Progenitor cell of endocrine pancreas (in vitro differentiated cells): ENCODE data around the gene ATP10D. TPM values are rescaled to one million over a fixed set of nuclear protein-coding genes. Genes with fewer than 3 reads are reported as not detected.

ENCODE experiments used
- DNase-seq: peaks from one replicate; pipeline ENCODE4 v3.0.0; 2021; ENCODE audit warnings: low spot score; ENCODE audit not compliant: unreplicated experiment
- H3K27ac Mint-ChIP-seq: 2 replicates; pipeline ENCODE4 v1.8.0; 2021; ENCODE audit warnings: mild to moderate bottlenecking, moderate library complexity, mixed read lengths
- H3K27me3 Mint-ChIP-seq: 2 replicates; pipeline ENCODE4 v1.8.0; 2021; ENCODE audit warnings: mixed read lengths
- H3K36me3 Mint-ChIP-seq: 2 replicates; pipeline ENCODE4 v1.8.0; 2022; ENCODE audit warnings: mixed read lengths; ENCODE audit not compliant: insufficient read depth
- H3K4me1 Mint-ChIP-seq: 2 replicates; pipeline ENCODE4 v1.8.0; 2021; ENCODE audit warnings: low read depth, mixed read lengths
- H3K4me3 Mint-ChIP-seq: 2 replicates; pipeline ENCODE4 v1.8.0; 2021; ENCODE audit warnings: low read depth, mild to moderate bottlenecking, moderate library complexity, mixed read lengths
- H3K9me3 Mint-ChIP-seq: 2 replicates; pipeline ENCODE4 v1.8.0; 2021; ENCODE audit warnings: low read depth, mixed read lengths
- CTCF ChIP-seq: fragments of 200-600 bp; sonication (generic); IDR thresholded peaks from one replicate; pipeline ENCODE4 v1.5.0; 2021; ENCODE audit warnings: antibody characterized with exemption, mild to moderate bottlenecking; ENCODE audit not compliant: unreplicated experiment
- total RNA-seq: library from RNA; stranded (reverse); gene quantifications from 2 replicates; pipeline ENCODE4 v1.2.1, GENCODE V29; 2021

ATP10D gene
- total RNA-seq, 1 donor from 2014 or later: 35.2 TPM

DNA sequence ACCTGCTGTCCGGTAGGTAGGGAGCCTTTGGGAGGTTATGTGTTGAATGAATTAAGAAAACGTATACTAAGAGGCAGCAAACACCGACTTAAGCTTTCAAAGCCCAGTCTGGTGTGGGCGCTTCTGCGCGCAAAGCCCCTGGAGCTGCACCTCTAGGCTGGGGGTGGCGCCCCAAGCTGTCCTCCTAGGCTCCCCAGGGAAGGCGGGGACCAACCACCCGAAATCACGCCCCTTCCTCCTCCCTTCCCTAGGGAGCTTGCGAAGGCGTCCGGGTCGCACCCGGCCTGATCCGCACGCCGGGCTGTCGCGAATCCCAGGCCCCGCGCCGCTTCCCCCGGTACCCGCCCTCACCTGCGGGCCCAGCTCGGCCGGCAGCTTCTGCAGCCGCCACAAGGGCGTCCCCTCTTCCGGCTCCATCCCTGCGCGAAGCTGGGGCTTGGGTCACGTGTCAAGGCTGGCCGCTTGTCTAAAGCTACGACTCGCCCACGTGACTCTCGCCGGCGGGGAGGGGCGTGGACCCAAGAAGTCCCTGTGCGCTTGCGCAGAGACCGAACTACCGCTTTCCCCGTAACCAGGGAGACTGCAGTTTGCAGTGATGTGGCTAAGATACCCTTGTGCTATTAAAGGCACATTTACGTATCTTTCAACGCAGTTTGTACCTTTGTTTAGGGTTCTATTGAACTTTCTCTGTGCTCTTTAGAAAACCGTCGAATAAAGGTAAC lies 21.7 kb upstream of the ATP10D start, which contains the start of gene COMMD8:
Gene COMMD8 (minus strand): TSS at position 468 of the 722 bp plus-strand sequence. CDS start 51 bp downstream, at position 417.
- TF ChIP-seq CTCF: peak; percentile 59
- no peaks in the 10 kb centered on the region for H3K27me3 Mint-ChIP-seq
- peak within 1 kb of the TSS; percentile 88 for H3K4me3 Mint-ChIP-seq
- H3K4me1 Mint-ChIP-seq: peaks cover 39% of the 10 kb centered on the region
- no peaks in the 10 kb centered on the region for H3K9me3 Mint-ChIP-seq
- peak; percentile 95 for DNase-seq
- peaks cover 12% of the 10 kb centered on the region for H3K36me3 Mint-ChIP-seq
- peak within 1 kb of the TSS; percentile 90 for H3K27ac Mint-ChIP-seq

- H3K4me1 Mint-ChIP-seq: peaks cover 43% of the 10 kb centered on the region
- H3K36me3 Mint-ChIP-seq: no peaks in the 10 kb centered on the region
- no peak overlapping the region for H3K4me3 Mint-ChIP-seq
- no peaks in the 10 kb centered on the region for H3K27me3 Mint-ChIP-seq
- H3K9me3 Mint-ChIP-seq: no peaks in the 10 kb centered on the region
- no peak overlapping the region for H3K27ac Mint-ChIP-seq
- DNase-seq: no peak
- no peak for TF ChIP-seq CTCF
Measured at GRCh38 chr4:47465004-47465403, 20.1 kb upstream of the ATP10D start.

GRCh38 chr4:47466056-47466785 lies 18.9 kb upstream of the ATP10D start:
- no peak for DNase-seq
- Mint-ChIP-seq H3K4me1 (peaks cover 46% of the 10 kb centered on the region), H3K27me3 (no peaks in the 10 kb centered on the region), H3K36me3 (no peaks in the 10 kb centered on the region), H3K9me3 (no peaks in the 10 kb centered on the region), H3K4me3 (no peak overlapping the region), H3K27ac (peak overlapping the region; percentile 48)
- no peak for TF ChIP-seq CTCF

- TF ChIP-seq CTCF: no peak
- H3K36me3 Mint-ChIP-seq: no peaks in the 10 kb centered on the region
- no peak overlapping the region for H3K4me3 Mint-ChIP-seq
- no peaks in the 10 kb centered on the region for H3K27me3 Mint-ChIP-seq
- H3K9me3 Mint-ChIP-seq: no peaks in the 10 kb centered on the region
- no peak overlapping the region for H3K27ac Mint-ChIP-seq
- DNase-seq: no peak
- peaks cover 44% of the 10 kb centered on the region for H3K4me1 Mint-ChIP-seq
Measured at GRCh38 chr4:47468706-47469365, 16.2 kb upstream of the ATP10D start.

DNA sequence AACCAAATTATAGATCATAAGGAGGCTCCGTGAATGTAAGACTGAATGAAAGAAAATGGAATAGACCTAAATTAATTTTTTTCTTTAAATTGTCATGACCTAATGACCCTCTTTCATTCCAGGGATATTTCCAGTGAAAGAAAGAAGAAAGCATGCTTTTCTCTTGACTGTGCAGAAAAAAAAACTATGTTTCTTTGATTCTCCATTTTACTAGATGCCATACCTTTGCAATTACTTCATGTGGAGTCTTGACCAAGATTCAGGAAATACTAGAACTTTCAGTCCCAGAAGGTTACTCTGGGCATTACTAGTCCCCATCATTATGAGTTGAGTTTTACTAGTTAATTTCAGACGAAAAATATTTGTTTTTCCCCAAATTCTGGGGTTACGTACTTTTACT lies 15.1 kb upstream of the ATP10D start:
- TF ChIP-seq CTCF: no peak
- Mint-ChIP-seq H3K9me3 (no peaks in the 10 kb centered on the region), H3K36me3 (no peaks in the 10 kb centered on the region), H3K4me1 (peaks cover 41% of the 10 kb centered on the region), H3K4me3 (no peak overlapping the region), H3K27me3 (no peaks in the 10 kb centered on the region), H3K27ac (no peak overlapping the region)
- no peak for DNase-seq
